Measurements from ENCODE around the gene STPG4.

GRCh38 chr2:47145466-47145865 lies 9.6 kb downstream of the STPG4 start:
- TF ChIP-seq POLR2A (IDR thresholded peaks at IDR 0.05; ENCODE audit: low read depth, low read length) (no peak), POLR2AphosphoS5 (IDR thresholded peaks at IDR 0.05; ENCODE audit: low read depth, low read length) (no peak), TAF1 (IDR thresholded peaks at IDR 0.05; ENCODE audit: borderline replicate concordance, low read depth, low read length) (no peak)
